ENCODE data around the gene HEATR1.

Gene HEATR1

DNA sequence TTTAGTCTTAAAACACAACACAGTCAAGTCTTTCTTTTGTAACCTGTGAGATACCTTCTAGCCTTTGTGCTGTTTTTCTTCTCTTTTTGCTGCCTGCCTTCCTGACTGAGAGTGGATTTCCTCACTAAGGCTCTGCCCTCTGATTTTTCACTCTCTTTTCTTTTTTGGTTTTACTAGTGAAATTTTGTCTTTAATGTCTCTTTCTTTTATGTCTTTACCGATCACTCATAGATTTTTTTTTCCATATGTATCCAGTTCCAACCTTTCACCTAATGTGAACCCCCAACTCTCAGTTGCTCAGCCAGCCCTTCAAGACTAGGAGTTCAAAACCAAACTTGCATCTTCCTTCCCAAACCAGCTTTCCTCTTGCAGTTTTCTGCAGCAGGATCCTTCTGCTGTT is 74.0 kb downstream of the HEATR1 start:
- TF ChIP-seq, protein P1, sequence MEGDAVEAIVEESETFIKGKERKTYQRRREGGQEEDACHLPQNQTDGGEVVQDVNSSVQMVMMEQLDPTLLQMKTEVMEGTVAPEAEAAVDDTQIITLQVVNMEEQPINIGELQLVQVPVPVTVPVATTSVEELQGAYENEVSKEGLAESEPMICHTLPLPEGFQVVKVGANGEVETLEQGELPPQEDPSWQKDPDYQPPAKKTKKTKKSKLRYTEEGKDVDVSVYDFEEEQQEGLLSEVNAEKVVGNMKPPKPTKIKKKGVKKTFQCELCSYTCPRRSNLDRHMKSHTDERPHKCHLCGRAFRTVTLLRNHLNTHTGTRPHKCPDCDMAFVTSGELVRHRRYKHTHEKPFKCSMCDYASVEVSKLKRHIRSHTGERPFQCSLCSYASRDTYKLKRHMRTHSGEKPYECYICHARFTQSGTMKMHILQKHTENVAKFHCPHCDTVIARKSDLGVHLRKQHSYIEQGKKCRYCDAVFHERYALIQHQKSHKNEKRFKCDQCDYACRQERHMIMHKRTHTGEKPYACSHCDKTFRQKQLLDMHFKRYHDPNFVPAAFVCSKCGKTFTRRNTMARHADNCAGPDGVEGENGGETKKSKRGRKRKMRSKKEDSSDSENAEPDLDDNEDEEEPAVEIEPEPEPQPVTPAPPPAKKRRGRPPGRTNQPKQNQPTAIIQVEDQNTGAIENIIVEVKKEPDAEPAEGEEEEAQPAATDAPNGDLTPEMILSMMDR (IDR thresholded peaks at IDR 0.05; ENCODE audit: low read depth, low read length) = no peak
- no peak overlapping the region for H3K4me3 ChIP-seq (ENCODE audit: low read depth, low read length)

DNA sequence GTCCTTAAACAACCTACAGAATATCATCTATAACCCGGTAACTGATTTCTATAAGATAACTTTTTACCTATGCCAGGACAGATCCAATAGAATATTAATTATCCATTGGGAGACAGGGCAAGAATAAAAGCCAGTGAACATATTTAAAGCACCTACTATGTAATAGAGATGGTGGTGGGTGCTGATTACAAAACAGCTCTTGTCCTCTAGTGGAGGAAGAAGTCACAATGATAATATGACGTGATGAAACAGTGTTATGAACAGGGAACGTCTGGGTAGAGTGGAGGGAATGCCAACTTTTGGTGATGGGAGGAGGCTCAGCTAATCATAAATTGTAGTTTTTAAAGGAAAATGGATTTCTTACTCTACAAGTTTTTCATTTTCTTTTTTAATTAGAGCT is 78.2 kb downstream of the HEATR1 start:
- H3K4me3 ChIP-seq (ENCODE audit: low read depth, low read length) = no peak overlapping the region
- TF ChIP-seq, protein P1 (IDR thresholded peaks at IDR 0.05; ENCODE audit: low read depth, low read length) = no peak

GRCh38 chr1:236524895-236525184 is 79.5 kb downstream of the HEATR1 start:
- H3K4me3 ChIP-seq (ENCODE audit: low read depth, low read length) = peak overlapping the region; percentile 95
- TF ChIP-seq, protein P1 (IDR thresholded peaks at IDR 0.05; ENCODE audit: low read depth, low read length) = no peak

- H3K4me3 ChIP-seq (ENCODE audit: low read depth, low read length) = peak overlapping the region; percentile 95
- TF ChIP-seq, protein P1 (IDR thresholded peaks at IDR 0.05; ENCODE audit: low read depth, low read length) = no peak
Observed at GRCh38 chr1:236524142-236524894, 80.0 kb downstream of the HEATR1 start.

GRCh38 chr1:236523704-236524141 is 80.6 kb downstream of the HEATR1 start, which contains the start of gene LGALS8:
Gene LGALS8, plus strand, starts transcription at chr1:236523982. Its CDS starts 2,089 bp downstream, at chr1:236526071.
- peak within 1 kb of the TSS; percentile 95 for H3K4me3 ChIP-seq (ENCODE audit: low read depth, low read length)
- TF ChIP-seq, protein P1 (IDR thresholded peaks at IDR 0.05; ENCODE audit: low read depth, low read length) = no peak

DNA sequence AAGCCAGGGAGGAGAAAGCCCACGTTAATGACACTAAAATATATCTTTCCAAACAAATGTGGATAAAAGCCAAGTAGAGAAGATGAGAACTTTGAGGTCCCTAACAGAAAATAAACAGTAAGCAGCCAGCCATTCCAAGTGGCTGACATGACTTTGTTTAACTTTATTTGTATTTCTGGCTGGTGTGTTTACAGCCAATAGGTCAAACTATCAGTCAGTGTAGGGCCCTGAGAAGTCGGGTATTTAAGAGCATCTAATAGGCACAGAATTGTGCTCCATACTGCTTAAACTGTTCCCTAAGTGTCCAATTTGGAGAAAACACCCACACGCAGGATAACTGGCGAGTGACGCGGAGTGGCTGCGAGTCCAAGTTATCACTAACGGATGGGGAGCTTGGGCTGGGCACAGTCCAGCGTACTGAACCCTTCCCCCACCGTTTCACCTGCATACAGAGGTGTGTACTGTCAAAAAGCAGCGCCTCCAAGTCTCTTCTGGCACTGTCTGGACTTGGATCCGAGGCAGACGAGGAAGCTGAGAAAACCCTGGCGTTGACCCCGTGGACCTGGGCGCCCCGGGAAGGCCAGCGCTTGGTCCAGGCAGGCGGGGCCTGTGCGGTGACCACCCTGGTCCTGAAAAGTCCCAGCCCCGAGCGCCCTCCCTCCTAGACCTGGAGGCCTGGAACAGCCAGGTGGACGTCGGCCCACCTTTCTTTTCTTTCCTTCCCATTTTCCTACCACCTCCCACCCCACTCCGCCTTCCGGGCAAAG is 81.2 kb downstream of the HEATR1 start:
- H3K4me3 ChIP-seq (ENCODE audit: low read depth, low read length) = peak overlapping the region; percentile 95
- TF ChIP-seq, protein P1 (IDR thresholded peaks at IDR 0.05; ENCODE audit: low read depth, low read length) = no peak

- H3K4me3 ChIP-seq (ENCODE audit: low read depth, low read length) = no peak overlapping the region
- TF ChIP-seq, protein P1 (IDR thresholded peaks at IDR 0.05; ENCODE audit: low read depth, low read length) = no peak
Observed at GRCh38 chr1:236520445-236521005, 83.8 kb downstream of the HEATR1 start.

Data from WI38 (cell line).